ENCODE measurements around the gene CDCA4.
"Not testable (repeated sequence)": the region's sequence is repeated elsewhere in the genome, so short reads cannot be mapped to it uniquely, and the experiment has no call there.

Gene CDCA4

GRCh38 chr14:105033412-105033900 is 12.6 kb upstream of the CDCA4 start:
- not testable (repeated sequence) for DNase-seq (ENCODE audit: low read depth)

GRCh38 chr14:105032451-105032901 is 11.6 kb upstream of the CDCA4 start:
- DNase-seq (ENCODE audit: low read depth): not testable (repeated sequence)

GRCh38 chr14:105030836-105031396 is 10.0 kb upstream of the CDCA4 start:
- DNase-seq (ENCODE audit: low read depth): no peak

GRCh38 chr14:105030194-105030593 is 9.3 kb upstream of the CDCA4 start:
- no peak for DNase-seq (ENCODE audit: low read depth)

GRCh38 chr14:105029402-105029801 is 8.5 kb upstream of the CDCA4 start:
- no peak for DNase-seq (ENCODE audit: low read depth)

- DNase-seq (ENCODE audit: low read depth): no peak
Measured at GRCh38 chr14:105028251-105028927, 7.5 kb upstream of the CDCA4 start.

- DNase-seq (ENCODE audit: low read depth): not testable (repeated sequence)
Measured at GRCh38 chr14:105027718-105028117, 6.8 kb upstream of the CDCA4 start.

- DNase-seq (ENCODE audit: low read depth): no peak
Measured at GRCh38 chr14:105026802-105027563, 6.1 kb upstream of the CDCA4 start.

GRCh38 chr14:105026033-105026785 is 5.3 kb upstream of the CDCA4 start:
- no peak for DNase-seq (ENCODE audit: low read depth)

- DNase-seq (ENCODE audit: low read depth): no peak
Measured at GRCh38 chr14:105025429-105025828, 4.5 kb upstream of the CDCA4 start.

- DNase-seq (ENCODE audit: low read depth): peak; percentile 42
Measured at GRCh38 chr14:105023791-105024480, 3.1 kb upstream of the CDCA4 start.

- no peak for DNase-seq (ENCODE audit: low read depth)
Measured at GRCh38 chr14:105023144-105023543, 2.3 kb upstream of the CDCA4 start.

- DNase-seq (ENCODE audit: low read depth): no peak
Measured at GRCh38 chr14:105022276-105022670, 1.4 kb upstream of the CDCA4 start.

GRCh38 chr14:105021656-105022275 is 883 bp upstream of the CDCA4 start:
- DNase-seq (ENCODE audit: low read depth): no peak

GRCh38 chr14:105019861-105020814 is 745 bp downstream of the CDCA4 start:
- no peak for DNase-seq (ENCODE audit: low read depth)

GRCh38 chr14:105018414-105018813 is 2.5 kb downstream of the CDCA4 start:
- DNase-seq (ENCODE audit: low read depth): no peak

- no peak for DNase-seq (ENCODE audit: low read depth)
Measured at GRCh38 chr14:105015905-105016304, 5.0 kb downstream of the CDCA4 start.

GRCh38 chr14:105015242-105015641 is 5.6 kb downstream of the CDCA4 start:
- no peak for DNase-seq (ENCODE audit: low read depth)

GRCh38 chr14:105014631-105015030 is 6.3 kb downstream of the CDCA4 start:
- DNase-seq (ENCODE audit: low read depth): no peak

- DNase-seq (ENCODE audit: low read depth): no peak
Measured at GRCh38 chr14:105014032-105014431, 6.9 kb downstream of the CDCA4 start.

Data from GM04503 (cell line).